Thyroid gland (tissue), 4 donors: ENCODE data around the gene KIRREL3.

ENCODE experiments used
- POLR2A ChIP-seq, 2 donors: fragments of 450-650 bp; IDR thresholded peaks; one replicate each; pipeline ENCODE4 v1.6.1; 2017; ENCODE audit warnings: antibody characterized with exemption in 2 of 2, mild to moderate bottlenecking in 2 of 2, moderate library complexity in 1 of 2
- TF ChIP-seq, protein P1 (sequence below), 6 experiments: fragments of 200-600 bp in 3 of 6; fragments of 450-650 bp in 3 of 6; sonication (generic) in 3 of 6; IDR thresholded peaks; one replicate each; pipeline ENCODE4 v1.5.1; 2016 to 2019; ENCODE audit warnings: antibody characterized with exemption in 6 of 6, mild to moderate bottlenecking in 2 of 6, inconsistent platforms in 1 of 6, moderate library complexity in 1 of 6

DNA sequence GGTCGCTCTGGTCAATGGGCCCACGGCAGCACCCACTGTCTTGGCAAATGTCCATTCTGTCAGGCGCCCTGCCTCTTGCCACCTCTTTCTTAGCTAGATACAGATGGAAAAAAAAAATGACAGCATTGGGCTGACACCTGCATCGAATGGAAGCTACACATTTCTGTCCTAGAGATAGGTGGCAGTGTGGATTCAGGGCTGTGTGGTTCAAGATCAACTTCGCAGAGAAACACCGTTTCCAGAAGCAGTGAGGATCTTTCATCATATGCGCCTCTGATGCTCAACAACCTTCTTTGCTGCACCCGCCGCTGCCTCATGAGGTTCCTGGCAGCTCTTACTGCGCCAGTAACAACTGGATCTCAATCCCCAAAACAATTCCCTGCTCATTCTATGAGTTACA lies 236.3 kb downstream of the KIRREL3 start:
- TF ChIP-seq, protein P1, sequence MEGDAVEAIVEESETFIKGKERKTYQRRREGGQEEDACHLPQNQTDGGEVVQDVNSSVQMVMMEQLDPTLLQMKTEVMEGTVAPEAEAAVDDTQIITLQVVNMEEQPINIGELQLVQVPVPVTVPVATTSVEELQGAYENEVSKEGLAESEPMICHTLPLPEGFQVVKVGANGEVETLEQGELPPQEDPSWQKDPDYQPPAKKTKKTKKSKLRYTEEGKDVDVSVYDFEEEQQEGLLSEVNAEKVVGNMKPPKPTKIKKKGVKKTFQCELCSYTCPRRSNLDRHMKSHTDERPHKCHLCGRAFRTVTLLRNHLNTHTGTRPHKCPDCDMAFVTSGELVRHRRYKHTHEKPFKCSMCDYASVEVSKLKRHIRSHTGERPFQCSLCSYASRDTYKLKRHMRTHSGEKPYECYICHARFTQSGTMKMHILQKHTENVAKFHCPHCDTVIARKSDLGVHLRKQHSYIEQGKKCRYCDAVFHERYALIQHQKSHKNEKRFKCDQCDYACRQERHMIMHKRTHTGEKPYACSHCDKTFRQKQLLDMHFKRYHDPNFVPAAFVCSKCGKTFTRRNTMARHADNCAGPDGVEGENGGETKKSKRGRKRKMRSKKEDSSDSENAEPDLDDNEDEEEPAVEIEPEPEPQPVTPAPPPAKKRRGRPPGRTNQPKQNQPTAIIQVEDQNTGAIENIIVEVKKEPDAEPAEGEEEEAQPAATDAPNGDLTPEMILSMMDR (IDR thresholded peaks at IDR 0.05): peak in 1 of 6 experiments; percentile 22
- TF ChIP-seq POLR2A (IDR thresholded peaks at IDR 0.05): no peak
